Coronary artery (tissue), 2 donors: ENCODE results near the gene METTL22.

ENCODE experiments used
- DNase-seq: peaks from one replicate; pipeline ENCODE4 v3.0.0-alpha.2; 2017; ENCODE audit warnings: low spot score
- H3K27ac ChIP-seq, 2 donors: fragments of 200-600 bp; sonication (generic); one replicate each; pipeline ENCODE4 v1.5.1; 2016 to 2019
- H3K4me3 ChIP-seq: fragments of 200-600 bp; sonication (generic); 2 replicates; pipeline ENCODE4 v1.5.1; 2016; ENCODE audit warnings: mild to moderate bottlenecking, moderate library complexity
- TF ChIP-seq, protein P1 (sequence below): fragments of 200-600 bp; sonication (generic); IDR thresholded peaks from one replicate; pipeline ENCODE4 v1.5.1; 2019; ENCODE audit warnings: antibody characterized with exemption

The METTL22 gene

DNA sequence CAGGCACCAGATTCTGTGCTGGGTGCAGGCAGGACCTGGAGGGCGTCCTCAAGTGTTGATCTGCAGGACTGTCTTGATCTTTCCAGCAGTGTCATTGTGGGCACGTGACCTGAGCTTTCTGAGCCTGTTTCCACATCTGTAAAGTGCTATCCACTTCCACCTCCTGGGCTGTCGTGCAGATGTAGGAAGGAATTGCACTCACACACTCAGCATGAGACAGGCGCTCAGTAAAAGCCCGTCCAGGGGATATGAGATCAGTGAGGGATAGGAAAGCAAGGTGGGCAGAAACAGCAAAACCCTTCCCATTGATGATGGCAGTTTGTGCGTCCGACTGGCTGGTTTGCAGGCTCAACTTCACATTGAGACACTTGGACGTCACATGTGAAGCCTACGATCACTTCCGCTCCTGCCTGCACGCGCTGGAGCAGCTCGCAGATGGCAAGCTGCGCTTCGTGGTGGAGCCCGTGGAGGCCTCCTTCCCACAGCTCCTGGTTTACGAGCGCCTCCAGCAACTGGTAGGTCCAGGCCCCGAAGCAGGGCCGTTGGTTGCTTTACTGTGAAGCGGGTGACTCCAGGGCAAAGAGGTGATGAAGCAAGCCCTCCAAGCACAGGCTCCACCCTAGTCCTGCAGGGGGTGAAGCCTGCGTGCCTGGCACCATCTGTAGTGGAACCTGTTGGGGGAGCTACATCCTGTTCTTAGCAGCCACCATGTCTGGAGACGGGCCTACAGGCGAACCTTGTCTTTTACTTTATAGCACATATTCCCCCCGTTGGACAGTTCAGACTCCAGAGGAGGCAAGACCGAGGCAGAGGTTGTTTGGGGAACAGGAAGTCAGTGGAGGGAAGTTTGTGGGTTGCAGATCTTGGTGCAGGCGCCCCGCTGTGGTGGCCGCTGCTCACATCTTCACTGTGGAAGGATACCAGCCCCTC is 23.0 kb downstream of the METTL22 start:
- TF ChIP-seq, protein P1, sequence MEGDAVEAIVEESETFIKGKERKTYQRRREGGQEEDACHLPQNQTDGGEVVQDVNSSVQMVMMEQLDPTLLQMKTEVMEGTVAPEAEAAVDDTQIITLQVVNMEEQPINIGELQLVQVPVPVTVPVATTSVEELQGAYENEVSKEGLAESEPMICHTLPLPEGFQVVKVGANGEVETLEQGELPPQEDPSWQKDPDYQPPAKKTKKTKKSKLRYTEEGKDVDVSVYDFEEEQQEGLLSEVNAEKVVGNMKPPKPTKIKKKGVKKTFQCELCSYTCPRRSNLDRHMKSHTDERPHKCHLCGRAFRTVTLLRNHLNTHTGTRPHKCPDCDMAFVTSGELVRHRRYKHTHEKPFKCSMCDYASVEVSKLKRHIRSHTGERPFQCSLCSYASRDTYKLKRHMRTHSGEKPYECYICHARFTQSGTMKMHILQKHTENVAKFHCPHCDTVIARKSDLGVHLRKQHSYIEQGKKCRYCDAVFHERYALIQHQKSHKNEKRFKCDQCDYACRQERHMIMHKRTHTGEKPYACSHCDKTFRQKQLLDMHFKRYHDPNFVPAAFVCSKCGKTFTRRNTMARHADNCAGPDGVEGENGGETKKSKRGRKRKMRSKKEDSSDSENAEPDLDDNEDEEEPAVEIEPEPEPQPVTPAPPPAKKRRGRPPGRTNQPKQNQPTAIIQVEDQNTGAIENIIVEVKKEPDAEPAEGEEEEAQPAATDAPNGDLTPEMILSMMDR = no peak
- Histone ChIP-seq H3K27ac (peak overlapping the region in 1 of 2 donors; percentile 42), H3K4me3 (no peak overlapping the region)
- DNase-seq = no peak

DNA sequence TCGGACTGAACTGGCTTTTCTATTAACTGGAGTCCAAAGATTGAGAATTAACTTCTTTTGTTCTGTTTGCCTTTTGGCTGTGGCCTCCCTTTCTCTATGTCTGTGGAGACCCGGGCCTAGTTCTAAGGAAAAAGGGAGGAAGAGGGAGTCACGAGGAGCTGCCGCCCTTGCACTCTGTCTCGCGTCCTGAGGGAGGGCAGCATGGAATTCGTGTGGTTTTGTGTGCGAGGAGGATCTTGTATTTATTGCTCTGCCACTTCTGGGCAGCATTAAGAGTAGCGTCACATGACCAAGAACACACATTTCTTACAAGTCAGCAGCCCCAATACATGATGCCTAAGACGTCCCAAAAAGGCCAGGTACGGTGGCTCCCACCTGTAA is 23.6 kb downstream of the METTL22 start:
- TF ChIP-seq, protein P1 = no peak
- DNase-seq = no peak
- Histone ChIP-seq H3K27ac (peak overlapping the region in 1 of 2 donors; percentile 42), H3K4me3 (no peak overlapping the region)

DNA sequence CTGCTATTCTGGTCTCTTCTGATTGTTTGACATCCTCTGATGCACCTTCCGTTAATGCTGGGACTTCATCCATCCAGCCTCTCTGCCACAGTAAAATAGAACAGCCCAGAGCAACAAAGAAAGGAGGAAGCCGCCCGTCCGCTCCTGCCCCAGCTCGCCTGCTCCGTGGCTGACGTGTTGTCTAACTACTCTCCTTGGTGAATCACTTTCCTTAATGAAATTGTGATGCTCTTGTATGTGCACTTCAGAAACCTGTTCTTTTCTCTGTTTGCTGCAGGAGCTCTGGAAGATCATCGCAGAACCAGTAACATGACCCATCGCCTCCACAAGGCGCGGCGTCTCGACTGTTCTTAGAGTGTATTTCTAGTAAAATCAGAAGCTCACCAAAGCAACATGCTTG is 24.3 kb downstream of the METTL22 start:
- Histone ChIP-seq H3K27ac (no peak overlapping the region), H3K4me3 (no peak overlapping the region)
- no peak for DNase-seq
- TF ChIP-seq, protein P1 = no peak

DNA sequence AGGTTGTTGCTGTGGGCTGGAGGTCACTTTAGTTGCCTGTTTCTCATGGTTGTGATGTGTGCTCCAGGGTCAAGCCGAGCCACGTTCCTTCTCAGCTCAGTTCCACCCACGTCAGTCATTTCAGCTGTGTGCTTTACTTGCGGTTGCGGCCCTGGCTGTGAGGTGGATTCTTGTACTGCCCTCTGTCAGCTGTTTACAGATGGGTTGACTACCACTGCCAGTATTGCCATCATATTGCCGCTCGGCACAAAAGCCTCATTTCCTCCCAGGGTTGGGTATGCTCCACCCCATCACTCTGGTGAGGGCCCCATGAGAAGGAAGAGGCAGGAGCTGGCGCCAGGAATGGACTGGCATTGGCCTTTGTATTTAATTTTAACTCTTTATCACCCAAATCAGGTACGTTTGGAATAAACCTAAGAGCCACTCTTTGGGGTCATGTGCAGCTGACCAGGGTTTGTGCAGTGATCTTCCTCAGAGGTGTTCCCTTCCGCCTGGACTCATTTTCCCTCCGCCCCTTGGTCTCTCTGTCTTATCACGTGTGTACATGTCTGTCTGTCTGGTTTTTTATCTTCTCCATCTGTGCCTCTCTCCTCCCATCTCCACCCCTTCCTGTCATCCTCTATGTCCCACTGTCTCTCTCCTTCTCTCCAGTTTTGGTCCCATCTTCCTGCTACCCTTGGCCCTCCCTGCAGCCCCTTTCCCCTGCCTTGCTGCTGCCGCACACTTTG is 25.0 kb downstream of the METTL22 start:
- no peak overlapping the region for H3K27ac ChIP-seq
- TF ChIP-seq, protein P1 = no peak
- H3K4me3 ChIP-seq = no peak overlapping the region
- DNase-seq = no peak

DNA sequence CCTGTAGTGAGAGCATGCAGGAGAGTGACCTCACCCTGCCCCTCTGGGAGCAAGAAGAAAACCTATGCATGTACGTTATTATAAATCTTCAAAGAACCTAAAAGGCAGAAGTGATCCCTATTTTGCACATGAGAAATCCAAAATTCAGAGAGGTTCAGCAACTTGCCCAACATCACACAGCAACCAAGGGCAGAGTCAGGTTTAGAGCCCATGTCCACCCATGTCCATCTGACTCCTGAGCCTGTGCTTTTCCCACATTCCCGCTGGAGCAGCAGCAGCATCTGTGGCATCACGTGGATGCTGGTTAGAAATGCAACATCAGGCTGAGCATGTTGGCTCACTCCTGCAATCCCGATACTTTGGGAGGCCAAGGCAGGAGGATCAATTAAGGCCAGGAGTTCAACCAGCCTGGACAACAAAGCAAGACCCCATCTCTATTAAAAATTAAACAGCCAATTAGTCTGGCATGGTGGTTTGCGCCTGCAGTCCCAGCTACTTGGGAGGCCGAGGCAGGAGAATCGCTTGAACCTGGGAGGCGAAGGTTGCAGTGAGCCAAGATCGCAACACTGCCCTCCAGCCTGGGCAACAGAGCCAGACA is 26.3 kb downstream of the METTL22 start:
- no peak for DNase-seq
- no peak overlapping the region for H3K4me3 ChIP-seq
- TF ChIP-seq, protein P1 = no peak
- no peak overlapping the region for H3K27ac ChIP-seq

DNA sequence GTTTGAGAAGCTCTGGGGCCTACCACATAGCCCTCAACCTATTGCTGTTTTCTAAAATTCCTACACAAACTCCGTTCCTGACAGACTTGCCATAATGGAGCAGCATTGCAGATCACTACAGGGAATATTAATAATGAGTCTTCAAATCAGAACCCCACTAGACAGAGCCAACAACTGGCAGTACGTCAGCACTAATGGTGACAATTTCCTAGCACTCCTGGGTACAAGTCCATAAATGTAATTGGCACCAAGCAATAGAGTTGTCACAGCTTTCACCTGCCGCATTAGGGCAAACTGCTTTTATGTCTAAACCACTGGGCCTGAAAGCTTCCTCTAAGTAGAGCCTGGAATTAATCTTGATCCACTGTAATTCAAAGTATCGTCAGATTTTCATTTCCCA is 27.4 kb downstream of the METTL22 start:
- no peak for DNase-seq
- Histone ChIP-seq H3K27ac (no peak overlapping the region), H3K4me3 (no peak overlapping the region)
- TF ChIP-seq, protein P1 = no peak
